ENCODE measurements around the gene GNB1L.
A peak's percentile ranks its signal among the peaks of the same experiment; 100 is the strongest.

The GNB1L gene

GRCh38 chr22:19807161-19807913, 47.3 kb downstream of the GNB1L start:
- no peak for DNase-seq

DNA sequence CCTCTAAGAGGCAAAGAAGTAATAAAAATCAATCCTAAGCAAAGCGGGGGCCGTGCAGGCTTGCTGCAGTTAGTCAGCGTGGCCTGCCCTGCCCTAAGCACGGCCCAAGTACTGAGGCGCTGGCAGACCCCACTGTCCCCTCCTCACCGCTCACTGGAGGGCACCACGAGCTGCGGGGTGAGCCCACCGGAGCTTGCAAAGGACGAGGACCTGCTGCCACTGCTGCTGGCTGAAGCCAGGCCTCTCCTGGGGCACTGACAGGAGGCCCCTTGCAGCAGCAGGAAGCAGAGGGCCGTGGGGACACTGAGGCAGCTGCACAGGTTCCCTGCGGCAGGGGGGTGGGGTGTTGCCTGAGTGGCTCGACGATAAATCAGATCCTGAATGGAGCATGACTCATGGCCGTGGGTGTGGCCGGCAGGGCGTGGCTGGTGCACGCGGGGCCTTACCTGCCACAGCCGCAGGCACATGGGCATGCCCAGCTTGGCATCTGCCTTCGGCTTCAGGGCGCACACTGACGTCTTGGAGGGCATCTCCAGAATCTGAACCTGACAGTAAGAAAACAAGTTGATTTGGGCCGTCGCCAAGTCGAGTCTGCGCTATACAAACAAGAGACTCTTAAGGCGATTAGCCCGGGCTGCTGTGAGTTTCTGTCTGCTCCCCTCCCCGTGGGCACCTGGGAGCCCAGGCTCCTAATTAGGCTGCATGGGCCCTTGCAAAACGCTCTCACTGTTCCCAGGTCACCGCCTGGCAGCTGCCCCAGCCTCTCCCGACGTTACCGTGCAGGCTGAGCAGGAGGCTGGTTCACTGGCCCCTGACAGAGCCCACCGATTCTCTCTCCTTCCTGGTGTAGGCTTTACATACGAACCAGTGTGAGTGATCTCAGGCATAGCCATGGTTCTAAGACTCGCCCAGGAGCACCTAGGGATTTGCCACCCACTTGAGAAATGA, 48.2 kb downstream of the GNB1L start:
- DNase-seq = peak; percentile 75

DNA sequence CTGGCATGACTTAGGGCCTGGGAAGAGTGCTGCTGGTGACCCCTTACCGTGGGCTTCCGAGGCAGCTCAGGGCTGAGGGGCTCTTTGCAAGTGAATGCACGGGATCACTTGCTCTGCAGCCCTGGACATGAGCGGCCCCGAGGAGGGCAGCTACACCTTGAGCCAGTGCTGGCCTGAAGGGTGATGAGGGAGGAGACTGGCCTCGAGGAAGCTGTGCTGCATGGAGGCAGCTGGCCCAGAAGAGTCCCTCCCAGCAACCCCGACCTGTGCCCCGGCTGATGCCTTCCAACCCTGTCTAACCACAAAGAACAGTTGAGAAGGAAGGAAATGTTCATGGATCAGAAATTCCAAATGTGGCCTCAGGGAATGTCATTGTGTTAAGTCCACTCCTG, 48.9 kb downstream of the GNB1L start:
- DNase-seq = no peak

DNA sequence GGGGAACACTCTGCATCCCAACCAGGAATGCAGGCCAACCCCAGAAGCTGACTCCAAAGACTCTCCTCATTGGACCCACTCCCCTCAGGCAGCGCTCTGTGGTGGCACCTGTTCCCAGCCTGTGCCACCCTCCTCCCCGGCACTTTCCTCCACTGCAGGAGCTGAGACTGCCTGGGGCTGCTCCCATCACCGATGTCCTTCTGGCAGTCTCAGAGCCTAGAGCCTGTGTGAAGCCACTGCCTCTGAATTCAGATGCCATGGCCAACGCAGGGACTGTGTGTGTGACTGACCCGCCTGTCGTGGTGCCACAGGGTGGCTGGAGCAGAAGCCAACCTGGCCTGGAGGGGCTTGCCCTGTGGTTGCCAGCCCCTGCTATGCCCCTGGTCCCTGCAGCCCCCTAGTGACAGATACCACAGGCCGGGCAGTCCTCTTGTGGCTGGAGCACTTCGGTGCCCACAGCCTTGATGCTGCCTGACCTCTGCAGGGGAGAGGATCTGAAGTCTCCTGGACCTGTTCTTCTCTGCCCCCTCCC, 50.9 kb downstream of the GNB1L start:
- DNase-seq = no peak

DNA sequence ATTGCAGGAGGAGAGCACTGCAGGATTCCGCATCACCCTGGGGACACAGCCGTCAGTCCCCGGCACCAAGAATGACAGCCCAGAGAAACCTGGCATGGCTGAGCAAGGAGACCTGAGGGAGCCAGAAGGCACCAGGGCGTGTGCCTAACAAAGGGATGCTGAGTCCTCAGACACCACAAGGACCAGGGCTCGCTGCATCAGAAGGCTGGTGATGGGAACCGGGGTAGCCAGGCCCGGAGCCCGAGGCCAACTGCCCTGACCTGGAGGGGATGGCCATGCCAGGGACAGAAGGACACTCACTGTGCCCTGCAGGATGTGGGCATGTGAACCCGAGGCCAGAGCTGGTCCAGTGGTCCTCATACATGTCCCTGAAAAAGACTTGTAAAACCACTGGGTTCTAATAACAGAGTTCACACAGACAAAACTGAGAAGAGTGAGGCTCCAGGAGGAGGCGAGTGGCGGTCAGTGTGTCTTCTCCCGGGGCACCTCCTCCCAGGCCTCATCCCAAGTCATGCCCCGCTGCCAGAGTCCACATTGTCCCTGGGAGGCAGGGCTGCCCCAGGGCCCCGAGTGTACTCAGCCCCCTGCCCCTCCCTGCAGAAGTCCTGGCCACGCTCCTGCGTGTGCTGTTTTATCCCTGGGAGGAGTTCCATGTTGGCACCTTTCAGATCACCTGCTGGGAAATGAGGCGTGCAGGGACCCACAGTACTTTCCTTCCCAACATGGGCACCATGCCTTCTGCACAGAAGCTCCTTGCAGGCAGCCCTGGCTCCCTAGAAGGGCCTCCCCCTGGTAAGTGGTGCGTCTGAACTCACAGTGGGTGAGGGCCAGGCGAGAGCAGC, 51.6 kb downstream of the GNB1L start:
- no peak for DNase-seq

GRCh38 chr22:19802001-19802893, 52.4 kb downstream of the GNB1L start:
- DNase-seq = no peak

- no peak for DNase-seq
Observed at GRCh38 chr22:19801340-19802000, 53.2 kb downstream of the GNB1L start.

GRCh38 chr22:19800761-19801244, 53.9 kb downstream of the GNB1L start:
- no peak for DNase-seq

GRCh38 chr22:19800306-19800705, 54.4 kb downstream of the GNB1L start:
- no peak for DNase-seq

GRCh38 chr22:19799322-19800190, 55.1 kb downstream of the GNB1L start:
- no peak for DNase-seq

GRCh38 chr22:19798891-19799293, 55.8 kb downstream of the GNB1L start:
- DNase-seq = no peak

DNA sequence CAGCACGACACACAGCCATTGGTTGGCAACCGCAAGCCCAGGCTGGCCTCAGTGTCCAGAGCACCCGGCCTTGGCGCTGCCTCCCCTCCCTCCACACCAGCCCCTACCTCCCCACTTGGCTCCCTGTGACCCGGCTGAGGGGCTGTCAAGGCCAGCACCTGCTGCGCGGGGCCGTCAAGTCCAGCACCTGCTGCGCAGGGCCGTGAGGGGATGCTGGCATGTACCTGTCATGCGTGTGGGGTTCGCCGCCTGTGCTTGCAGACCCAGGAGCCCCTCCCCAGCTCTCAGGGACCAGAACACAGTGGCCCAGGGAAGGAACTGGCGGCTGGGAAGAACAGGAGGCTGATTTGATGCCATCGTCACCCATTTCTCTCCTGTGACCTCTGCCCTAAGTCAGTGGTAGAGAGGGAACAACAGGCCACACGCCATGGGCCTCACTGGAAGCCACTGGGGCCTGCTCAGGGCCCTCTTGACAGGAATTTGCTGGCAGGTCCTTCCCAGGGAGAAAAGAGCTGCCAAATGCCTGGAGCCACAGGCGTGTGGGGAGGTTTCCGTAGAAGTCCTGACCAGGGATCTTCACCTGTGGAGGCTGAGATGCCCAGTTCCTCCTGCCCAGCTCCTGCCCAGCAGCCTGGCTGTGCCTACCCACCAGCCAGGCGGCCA, 56.5 kb downstream of the GNB1L start:
- no peak for DNase-seq

DNA sequence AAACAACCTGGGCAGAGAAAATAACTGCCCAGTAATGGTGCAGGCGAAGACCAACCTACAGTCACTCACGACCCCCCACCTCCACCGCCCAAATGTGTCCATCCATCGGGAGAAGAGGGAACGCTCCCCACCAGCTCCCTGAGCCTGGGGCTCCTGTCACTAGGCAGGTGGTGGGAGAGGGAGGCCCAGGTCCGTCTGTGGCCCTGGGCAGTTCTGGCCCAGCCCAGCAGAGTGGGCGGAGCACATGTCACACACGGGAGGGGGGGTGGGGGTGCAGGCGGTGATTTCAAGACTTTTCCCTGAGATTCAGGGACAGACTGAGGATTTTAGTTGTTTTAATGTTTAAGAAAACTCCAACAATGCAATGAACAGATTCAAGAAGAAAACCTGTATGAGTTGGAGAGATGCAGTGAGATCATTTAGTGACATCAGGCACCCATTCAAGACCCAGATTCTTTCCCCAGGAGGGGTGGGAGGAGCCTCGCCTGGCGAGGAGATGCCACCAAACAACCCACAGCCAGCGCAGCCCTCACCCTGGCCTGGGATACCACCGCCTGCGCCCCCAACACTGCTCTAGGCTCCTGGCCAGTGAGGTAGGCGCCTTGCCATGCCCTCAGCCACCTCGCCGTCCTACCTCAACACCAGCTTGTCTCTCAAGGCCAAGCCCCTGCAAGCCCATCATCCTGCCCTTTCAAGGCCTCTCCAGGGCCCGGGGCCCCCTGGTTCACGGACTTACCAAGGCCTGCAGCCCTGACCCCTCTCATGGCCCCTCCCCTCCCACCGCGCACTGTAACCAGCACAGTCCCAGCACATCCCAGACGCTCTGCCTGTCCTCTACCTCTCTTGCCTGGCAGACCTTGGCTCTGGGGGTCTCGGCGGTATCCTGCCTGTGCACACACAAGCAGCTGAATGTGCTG, 57.3 kb downstream of the GNB1L start:
- DNase-seq = no peak

- DNase-seq = no peak
Observed at GRCh38 chr22:19796160-19796559, 58.5 kb downstream of the GNB1L start.

- DNase-seq = no peak
Observed at GRCh38 chr22:19795617-19796008, 59.1 kb downstream of the GNB1L start.

DNA sequence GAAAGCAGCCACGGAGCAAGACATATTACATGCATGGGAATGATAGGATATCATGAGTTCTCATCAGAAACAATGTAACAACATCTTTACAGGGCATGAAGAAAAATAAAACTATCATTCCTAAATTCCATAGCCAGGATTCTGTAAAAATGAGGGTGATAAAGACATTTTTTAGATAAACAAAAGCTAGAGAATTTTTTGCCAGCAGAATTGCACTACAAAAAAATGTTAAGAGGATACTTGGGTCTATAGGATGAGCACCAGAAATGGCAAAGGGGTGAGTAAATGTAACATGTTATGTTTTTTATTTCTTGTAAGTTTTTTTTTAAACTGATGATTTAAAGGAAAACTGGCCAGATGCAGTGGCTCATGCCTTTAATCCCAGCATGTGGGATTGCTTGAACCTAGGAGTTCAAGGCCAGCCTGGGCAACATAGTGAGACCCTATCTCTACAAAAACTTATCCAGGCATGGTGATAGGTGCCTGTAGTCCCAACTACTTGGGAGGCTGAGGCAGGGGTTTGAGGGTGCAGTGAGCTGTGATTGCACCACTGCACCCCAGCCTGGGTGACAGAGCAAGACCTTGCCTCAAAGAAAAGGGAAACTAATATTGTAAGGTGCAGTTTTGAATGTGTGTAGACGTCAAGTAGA, 60.9 kb downstream of the GNB1L start:
- DNase-seq = no peak

GRCh38 chr22:19793161-19793560, 61.5 kb downstream of the GNB1L start:
- DNase-seq = no peak

Measured in DMS79 (cell line).